Trophoblast cell (in vitro differentiated cells and primary cell): ENCODE results near the gene SH2D4B.

Experiments
- DNase-seq, 2 donors: peaks; one replicate each; pipeline ENCODE4 v3.0.0-alpha.2; 2016
- H2AFZ ChIP-seq: 2 replicates; pipeline ENCODE4 v1.6.1; 2013; ENCODE audit warnings: low read length, moderate library complexity, mild to moderate bottlenecking; ENCODE audit not compliant: insufficient read depth, poor library complexity
- H2AK5ac ChIP-seq: 2 replicates; pipeline ENCODE4 v1.6.1; 2013; ENCODE audit warnings: mild to moderate bottlenecking, low read length
- H2BK120ac ChIP-seq: 2 replicates; pipeline ENCODE4 v1.6.1; 2013; ENCODE audit warnings: low read length, mild to moderate bottlenecking, moderate library complexity; ENCODE audit not compliant: insufficient read depth, poor library complexity
- H2BK12ac ChIP-seq: 2 replicates; pipeline ENCODE4 v1.6.1; 2013; ENCODE audit warnings: mild to moderate bottlenecking, low read length, moderate library complexity
- H2BK5ac ChIP-seq: 2 replicates; pipeline ENCODE4 v1.6.1; 2013; ENCODE audit warnings: low read length, low read depth, moderate library complexity, mild to moderate bottlenecking; ENCODE audit not compliant: poor library complexity
- H3K14ac ChIP-seq: 2 replicates; pipeline ENCODE4 v1.6.1; 2013; ENCODE audit warnings: mild to moderate bottlenecking, low read length
- H3K18ac ChIP-seq: 2 replicates; pipeline ENCODE4 v1.6.1; 2013; ENCODE audit warnings: mild to moderate bottlenecking, low read length
- H3K23ac ChIP-seq: 2 replicates; pipeline ENCODE4 v1.6.1; 2013; ENCODE audit warnings: low read length
- H3K27ac ChIP-seq: 2 replicates; pipeline ENCODE4 v1.5.1; 2013; ENCODE audit warnings: low read depth, mild to moderate bottlenecking, inconsistent platforms, low read length, moderate library complexity
- H3K27me3 ChIP-seq: 2 replicates; pipeline ENCODE4 v1.6.1; 2013; ENCODE audit warnings: inconsistent platforms, mild to moderate bottlenecking, low read length, moderate library complexity; ENCODE audit not compliant: insufficient read depth
- H3K36me3 ChIP-seq, 2 experiments: 1 replicate in 1 of 2; 2 replicates in 1 of 2; pipeline ENCODE4 v1.6.1; 2013; ENCODE audit warnings: low read length in 2 of 2, mild to moderate bottlenecking in 2 of 2, moderate library complexity in 1 of 2; ENCODE audit not compliant: insufficient read depth in 2 of 2, control insufficient read depth in 1 of 2
- H3K4ac ChIP-seq: 2 replicates; pipeline ENCODE4 v1.6.1; 2013; ENCODE audit warnings: low read depth, mild to moderate bottlenecking, low read length, moderate library complexity
- H3K4me1 ChIP-seq, 2 experiments: 1 replicate in 1 of 2; 2 replicates in 1 of 2; pipeline ENCODE4 v1.6.1; 2013; ENCODE audit warnings: low read length in 2 of 2, mild to moderate bottlenecking in 2 of 2, moderate library complexity in 1 of 2; ENCODE audit not compliant: insufficient read depth in 2 of 2, control insufficient read depth in 1 of 2
- H3K4me2 ChIP-seq: 2 replicates; pipeline ENCODE4 v1.6.1; 2013; ENCODE audit warnings: inconsistent platforms, mild to moderate bottlenecking, low read length, moderate library complexity
- H3K4me3 ChIP-seq: 2 replicates; pipeline ENCODE4 v1.5.1; 2013; ENCODE audit warnings: mild to moderate bottlenecking, low read depth, low read length, inconsistent platforms
- H3K79me1 ChIP-seq: one replicate; pipeline ENCODE4 v1.6.1; 2013; ENCODE audit warnings: low read length
- H3K79me2 ChIP-seq: 2 replicates; pipeline ENCODE4 v1.6.1; 2013; ENCODE audit warnings: low read length, mild to moderate bottlenecking; ENCODE audit not compliant: control insufficient read depth, insufficient read depth, poor library complexity
- H3K9ac ChIP-seq: 2 replicates; pipeline ENCODE4 v1.6.1; 2013; ENCODE audit warnings: mild to moderate bottlenecking, low read length
- H3K9me3 ChIP-seq: 2 replicates; pipeline ENCODE4 v1.6.1; 2013; ENCODE audit warnings: low read depth, mild to moderate bottlenecking, control low read depth, inconsistent platforms, low read length; ENCODE audit not compliant: insufficient read depth
- H4K12ac ChIP-seq: 2 replicates; pipeline ENCODE4 v1.6.1; 2013; ENCODE audit warnings: low read depth, mild to moderate bottlenecking, low read length, moderate library complexity
- H4K8ac ChIP-seq: 2 replicates; pipeline ENCODE4 v1.6.1; 2013; ENCODE audit warnings: low read depth, mild to moderate bottlenecking, low read length, moderate library complexity
- H4K91ac ChIP-seq: one replicate; pipeline ENCODE4 v1.6.1; 2013; ENCODE audit warnings: low read depth, mild to moderate bottlenecking, low read length, moderate library complexity
- WGBS: extraction: QIAGEN DNeasy Blood & Tissue Kit; methylation state at CpG from one replicate; pipeline ENCODE4 v1.1.7; 2013; ENCODE audit warnings: missing lambda C conversion rate; ENCODE audit not compliant: insufficient read length, insufficient coverage; ENCODE audit errors: extremely low coverage; 5-methylcytosine and 5-hydroxymethylcytosine counted together

SH2D4B gene

DNA sequence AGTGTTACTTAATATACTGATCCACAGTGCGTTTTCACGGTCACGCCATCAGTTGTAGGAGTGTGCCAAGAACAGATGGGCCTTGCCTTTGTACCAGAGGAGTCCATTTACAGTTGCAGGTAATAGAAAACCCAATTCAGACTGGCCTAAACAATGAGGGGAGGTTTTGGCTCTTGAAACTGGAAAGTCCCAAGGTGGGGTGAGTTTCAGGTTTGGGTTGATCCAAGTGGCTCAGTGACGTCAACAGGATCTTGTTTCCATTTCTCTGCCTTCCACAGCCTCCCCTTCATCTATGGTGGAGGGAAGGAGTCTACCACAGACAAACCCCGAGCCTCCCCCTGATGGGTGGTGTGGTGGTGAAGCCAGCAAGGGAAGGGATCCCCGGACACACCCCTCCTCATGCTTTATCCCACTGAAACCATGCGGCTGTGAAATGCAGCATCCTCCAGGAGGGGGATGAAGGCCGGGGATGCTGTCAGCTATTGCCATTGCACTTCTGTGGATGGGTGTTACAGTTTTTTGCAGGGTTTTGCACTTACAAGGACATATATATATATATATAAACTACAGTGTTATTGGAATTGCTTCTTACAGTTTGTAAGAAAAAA lies 14.8 kb upstream of the SH2D4B start:
- H2AFZ ChIP-seq, result no peak overlapping the region
- H2BK120ac ChIP-seq, result no peak overlapping the region
- H4K8ac ChIP-seq, result no peak overlapping the region
- H2AK5ac ChIP-seq, result no peak overlapping the region
- peaks cover 2% of the 10 kb centered on the region for H3K9me3 ChIP-seq
- no peak overlapping the region for H4K91ac ChIP-seq
- no peak overlapping the region for H3K4me3 ChIP-seq
- peaks cover 0 to 9% of the 10 kb centered on the region in 2 experiments for H3K4me1 ChIP-seq
- H2BK5ac ChIP-seq, result no peak overlapping the region
- no peaks in the 10 kb centered on the region for H3K79me2 ChIP-seq
- H2BK12ac ChIP-seq, result no peak overlapping the region
- H3K23ac ChIP-seq, result no peak overlapping the region
- no peaks in the 10 kb centered on the region for H3K27me3 ChIP-seq
- peaks cover 30 to 36% of the 10 kb centered on the region in 2 experiments for H3K36me3 ChIP-seq
- H3K27ac ChIP-seq, result no peak overlapping the region
- no peaks in the 10 kb centered on the region for H3K79me1 ChIP-seq
- H3K9ac ChIP-seq, result no peak overlapping the region
- peak in 1 of 2 donors; percentile 21 for DNase-seq
- no peak overlapping the region for H3K4ac ChIP-seq
- no peak overlapping the region for H4K12ac ChIP-seq
- H3K18ac ChIP-seq, result no peak overlapping the region
- no CpG with 5 or more reads among the region's 8 CpGs for WGBS
- H3K14ac ChIP-seq, result no peak overlapping the region
- H3K4me2 ChIP-seq, result no peak overlapping the region

DNA sequence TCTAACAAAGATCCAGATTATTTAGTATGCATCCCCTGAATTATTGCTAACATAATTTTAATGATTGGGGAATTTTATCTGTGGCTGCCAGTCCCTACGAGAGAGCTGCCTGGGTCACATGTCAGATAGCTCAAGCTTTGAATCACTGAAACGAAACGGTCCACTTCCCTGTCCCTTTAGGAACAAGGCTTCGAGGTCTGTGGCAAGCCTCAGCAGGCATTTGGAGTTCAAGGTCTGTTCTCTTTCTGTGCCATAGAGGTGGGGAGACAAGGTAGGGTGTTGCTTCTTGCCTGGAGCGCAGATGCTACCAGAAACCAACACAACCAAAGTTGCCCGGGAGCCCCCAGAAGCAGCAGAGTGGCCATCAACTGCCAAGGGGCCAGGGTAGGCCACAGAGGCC lies 13.9 kb upstream of the SH2D4B start:
- peak in 1 of 2 donors; percentile 22 for DNase-seq
- Histone ChIP-seq H3K18ac (no peak overlapping the region), H2BK120ac (no peak overlapping the region), H3K14ac (no peak overlapping the region), H3K79me1 (no peaks in the 10 kb centered on the region), H4K12ac (no peak overlapping the region), H3K4me3 (no peak overlapping the region), H3K27ac (no peak overlapping the region), H2BK12ac (no peak overlapping the region), H3K4me2 (no peak overlapping the region), H3K9ac (no peak overlapping the region), H2AK5ac (no peak overlapping the region), H4K8ac (no peak overlapping the region), H3K4ac (no peak overlapping the region), H3K36me3 (peaks cover 20 to 26% of the 10 kb centered on the region in 2 experiments), H2BK5ac (no peak overlapping the region), H3K9me3 (peaks cover 2% of the 10 kb centered on the region), H3K79me2 (no peaks in the 10 kb centered on the region), H2AFZ (no peak overlapping the region), H3K23ac (no peak overlapping the region), H3K27me3 (no peaks in the 10 kb centered on the region), H3K4me1 (peaks cover 0 to 9% of the 10 kb centered on the region in 2 experiments), H4K91ac (no peak overlapping the region)
- WGBS, result no CpG with 5 or more reads among the region's 6 CpGs

DNA sequence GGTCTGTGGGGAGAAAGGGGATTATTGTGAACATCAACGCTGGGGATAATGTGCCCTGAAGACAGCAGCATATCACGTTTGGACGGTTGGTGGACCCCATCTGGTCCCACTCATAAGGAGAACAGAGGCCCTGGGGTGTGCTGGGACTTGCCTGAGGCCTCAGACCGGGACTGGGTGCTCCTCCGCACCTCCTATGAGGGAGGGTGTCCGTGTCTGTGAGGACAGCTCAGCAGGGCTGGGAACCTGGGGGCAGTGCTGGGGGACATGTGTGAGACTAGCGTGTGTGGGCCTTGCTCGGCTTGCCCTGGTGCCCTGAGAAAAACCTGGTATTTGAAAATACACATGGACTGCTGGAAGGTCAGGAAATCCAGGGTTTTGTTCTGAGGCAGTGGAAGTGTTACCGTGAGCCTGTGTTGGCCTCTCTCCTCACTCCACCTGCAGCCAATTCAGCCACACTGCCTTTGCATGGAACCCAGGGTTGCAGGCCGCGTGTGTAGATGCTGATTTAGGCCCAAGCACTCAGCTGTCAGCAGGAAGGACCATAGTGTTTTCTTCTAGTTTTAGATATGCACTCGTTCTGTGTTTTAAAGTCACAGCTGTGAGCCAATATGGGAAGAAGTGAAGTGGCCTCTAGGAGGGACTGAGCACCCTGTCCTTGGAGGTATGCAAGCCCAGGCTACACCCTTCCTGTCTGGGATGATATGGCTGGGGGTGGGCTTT lies 13.4 kb upstream of the SH2D4B start:
- H3K4me1 ChIP-seq, result peaks cover 0 to 9% of the 10 kb centered on the region in 2 experiments
- H3K36me3 ChIP-seq, result peaks cover 17 to 22% of the 10 kb centered on the region in 2 experiments
- no peak overlapping the region for H3K23ac ChIP-seq
- no peak overlapping the region for H3K9ac ChIP-seq
- H4K8ac ChIP-seq, result no peak overlapping the region
- no peak overlapping the region for H3K4me2 ChIP-seq
- DNase-seq, result no peak
- H3K18ac ChIP-seq, result no peak overlapping the region
- no peaks in the 10 kb centered on the region for H3K79me1 ChIP-seq
- no peak overlapping the region for H2BK12ac ChIP-seq
- no CpG with 5 or more reads among the region's 12 CpGs for WGBS
- H2AK5ac ChIP-seq, result no peak overlapping the region
- H3K14ac ChIP-seq, result no peak overlapping the region
- no peak overlapping the region for H3K4me3 ChIP-seq
- no peak overlapping the region for H4K91ac ChIP-seq
- H2BK5ac ChIP-seq, result no peak overlapping the region
- H4K12ac ChIP-seq, result peak overlapping the region; percentile 40
- H2AFZ ChIP-seq, result no peak overlapping the region
- H3K27ac ChIP-seq, result no peak overlapping the region
- no peak overlapping the region for H3K4ac ChIP-seq
- H3K27me3 ChIP-seq, result no peaks in the 10 kb centered on the region
- H3K79me2 ChIP-seq, result no peaks in the 10 kb centered on the region
- peaks cover 2% of the 10 kb centered on the region for H3K9me3 ChIP-seq
- no peak overlapping the region for H2BK120ac ChIP-seq

DNA sequence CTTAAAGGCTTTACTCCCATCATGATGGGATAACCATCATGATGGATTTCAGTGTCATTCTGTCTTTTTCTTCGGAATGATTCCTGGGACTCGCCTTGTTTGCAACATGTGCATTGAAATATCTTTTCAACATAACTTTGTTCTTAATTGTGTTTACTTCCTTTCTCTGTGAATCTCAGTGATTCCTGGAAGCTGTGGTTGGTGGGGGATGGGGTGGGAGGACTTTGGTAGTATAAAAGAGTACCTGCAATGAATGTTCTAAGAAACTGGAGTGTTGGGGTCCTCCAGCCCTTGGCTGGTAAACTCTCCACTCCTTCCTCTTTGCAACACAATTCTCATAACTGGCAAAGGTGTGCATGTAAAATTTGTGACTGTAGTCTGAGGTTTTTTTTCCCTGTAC lies 11.5 kb upstream of the SH2D4B start:
- Histone ChIP-seq H3K27me3 (no peaks in the 10 kb centered on the region), H2BK120ac (no peak overlapping the region), H3K4me1 (peaks cover 0 to 9% of the 10 kb centered on the region in 2 experiments), H3K4me2 (no peak overlapping the region), H3K27ac (no peak overlapping the region), H2AFZ (no peak overlapping the region), H2BK12ac (no peak overlapping the region), H3K4ac (no peak overlapping the region), H3K4me3 (no peak overlapping the region), H3K36me3 (peaks cover 2 to 6% of the 10 kb centered on the region in 2 experiments), H4K8ac (no peak overlapping the region), H2AK5ac (no peak overlapping the region), H2BK5ac (no peak overlapping the region), H3K79me1 (no peaks in the 10 kb centered on the region), H3K23ac (no peak overlapping the region), H4K91ac (no peak overlapping the region), H3K18ac (no peak overlapping the region), H3K9ac (no peak overlapping the region), H3K79me2 (no peaks in the 10 kb centered on the region), H3K14ac (no peak overlapping the region), H3K9me3 (peaks cover 2% of the 10 kb centered on the region), H4K12ac (no peak overlapping the region)
- no peak for DNase-seq
- no CpG with 5 or more reads among the region's 2 CpGs for WGBS
